Body of pancreas (tissue), 4 donors: ENCODE data around the gene CCDC57.

Experiments used
- POLR2A ChIP-seq, 3 donors: fragments of 450-650 bp; IDR thresholded peaks; one replicate each; pipeline ENCODE4 v1.6.1; 2016; ENCODE audit warnings: antibody characterized with exemption in 3 of 3, mild to moderate bottlenecking in 2 of 3
- TF ChIP-seq, protein P1 (sequence below), 7 experiments: fragments of 450-650 bp in 4 of 7; fragments of 200-600 bp in 3 of 7; sonication (generic) in 3 of 7; IDR thresholded peaks; one replicate each; pipeline ENCODE4 v1.5.1; 2016 to 2019; ENCODE audit warnings: antibody characterized with exemption in 7 of 7

DNA sequence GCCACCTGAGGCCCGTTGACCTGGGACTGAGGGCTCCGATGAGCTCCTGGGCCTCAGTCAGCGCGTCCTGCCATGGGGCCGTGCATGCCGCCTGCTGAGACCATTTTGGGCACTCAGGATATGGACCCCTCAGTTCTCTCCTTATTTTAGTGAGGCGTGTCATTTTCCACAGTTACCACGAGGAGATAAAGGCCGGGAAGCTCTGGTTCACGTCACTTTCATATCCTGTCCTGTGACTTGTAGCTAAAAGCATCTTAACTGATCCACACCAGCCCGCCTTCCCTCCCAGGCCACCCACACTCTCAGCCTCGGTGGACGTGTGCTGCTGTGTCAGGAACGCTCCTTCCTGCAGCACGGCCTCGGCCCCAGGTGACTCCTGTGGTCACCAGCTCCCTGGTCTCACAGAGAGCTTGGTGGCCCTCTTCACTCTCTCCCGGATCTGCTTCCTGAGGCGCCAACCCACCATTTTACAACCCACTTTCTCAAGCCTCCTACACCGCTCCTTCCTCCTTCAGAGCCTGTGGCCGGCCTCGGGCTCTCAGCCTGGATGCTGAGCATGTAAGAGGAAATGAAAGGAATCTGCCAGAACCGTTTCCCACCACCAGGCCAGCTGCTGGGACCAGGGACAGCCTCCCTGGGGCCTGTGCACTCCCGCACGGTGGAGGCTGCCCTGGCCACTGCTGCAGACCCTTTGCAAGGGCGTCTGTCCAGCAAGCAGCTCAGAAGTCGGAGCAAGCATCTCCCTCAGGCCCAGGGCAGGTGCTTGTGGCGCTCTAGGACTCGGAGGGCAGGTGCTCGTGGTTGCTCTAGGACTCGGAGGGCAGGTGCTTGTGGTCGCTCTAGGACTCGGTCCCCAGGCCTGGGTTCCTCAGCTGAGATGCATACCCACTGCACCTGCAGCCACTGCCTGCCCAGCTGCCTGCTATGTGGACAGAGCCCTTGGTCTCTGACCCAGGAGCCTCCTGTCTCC lies 90.7 kb downstream of the CCDC57 start:
- TF ChIP-seq, protein P1, sequence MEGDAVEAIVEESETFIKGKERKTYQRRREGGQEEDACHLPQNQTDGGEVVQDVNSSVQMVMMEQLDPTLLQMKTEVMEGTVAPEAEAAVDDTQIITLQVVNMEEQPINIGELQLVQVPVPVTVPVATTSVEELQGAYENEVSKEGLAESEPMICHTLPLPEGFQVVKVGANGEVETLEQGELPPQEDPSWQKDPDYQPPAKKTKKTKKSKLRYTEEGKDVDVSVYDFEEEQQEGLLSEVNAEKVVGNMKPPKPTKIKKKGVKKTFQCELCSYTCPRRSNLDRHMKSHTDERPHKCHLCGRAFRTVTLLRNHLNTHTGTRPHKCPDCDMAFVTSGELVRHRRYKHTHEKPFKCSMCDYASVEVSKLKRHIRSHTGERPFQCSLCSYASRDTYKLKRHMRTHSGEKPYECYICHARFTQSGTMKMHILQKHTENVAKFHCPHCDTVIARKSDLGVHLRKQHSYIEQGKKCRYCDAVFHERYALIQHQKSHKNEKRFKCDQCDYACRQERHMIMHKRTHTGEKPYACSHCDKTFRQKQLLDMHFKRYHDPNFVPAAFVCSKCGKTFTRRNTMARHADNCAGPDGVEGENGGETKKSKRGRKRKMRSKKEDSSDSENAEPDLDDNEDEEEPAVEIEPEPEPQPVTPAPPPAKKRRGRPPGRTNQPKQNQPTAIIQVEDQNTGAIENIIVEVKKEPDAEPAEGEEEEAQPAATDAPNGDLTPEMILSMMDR (IDR thresholded peaks at IDR 0.05) = no peak
- no peak for TF ChIP-seq POLR2A (IDR thresholded peaks at IDR 0.05)
